ENCODE results near the gene LCE3C. TPM values are rescaled to one million over a fixed set of nuclear protein-coding genes. Genes with fewer than 3 reads are reported as not detected.

The LCE3C gene
- total RNA-seq, 4 donors from 2014 or later = not detected

- TF ChIP-seq CTCF (IDR thresholded peaks at IDR 0.05) = no peak
- TF ChIP-seq POLR2AphosphoS5 (IDR thresholded peaks at IDR 0.05) = no peak
- no peak for TF ChIP-seq POLR2A (IDR thresholded peaks at IDR 0.05)
- no peak for TF ChIP-seq EP300 (IDR thresholded peaks at IDR 0.05)
- ATAC-seq = no peak
- 17 to 80% methylated on average over 1 of the region's 1 CpG for WGBS, 2 donors (ENCODE audit: low coverage in 1 of 2)
These were observed 40.3 kb downstream of the LCE3C start for GRCh38 chr1:152640351-152640750.

GRCh38 chr1:152643945-152644344 is 43.9 kb downstream of the LCE3C start:
- peaks cover 0 to under 1% (median 0%) of the 10 kb centered on the region in 3 donors for H3K9me3 ChIP-seq
- no peak for ATAC-seq
- H3K4me3 ChIP-seq = no peak overlapping the region
- no peaks in the 10 kb centered on the region for H3K27me3 ChIP-seq
- no peaks in the 10 kb centered on the region for H3K36me3 ChIP-seq
- no peak overlapping the region for H3K27ac ChIP-seq
- WGBS, 2 donors (ENCODE audit: low coverage in 1 of 2) = 52 to 83% methylated on average over 1 to 3 of the region's 3 CpGs
- TF ChIP-seq POLR2A (IDR thresholded peaks at IDR 0.05) (no peak), POLR2AphosphoS5 (IDR thresholded peaks at IDR 0.05) (no peak), CTCF (IDR thresholded peaks at IDR 0.05) (no peak), EP300 (IDR thresholded peaks at IDR 0.05) (no peak)
- no peaks in the 10 kb centered on the region for H3K4me1 ChIP-seq

More at GRCh38 chr1:152640351-152640750, 40.3 kb downstream of the LCE3C start:
- Histone ChIP-seq H3K4me3 (no peak overlapping the region), H3K27ac (no peak overlapping the region), H3K4me1 (no peaks in the 10 kb centered on the region), H3K36me3 (no peaks in the 10 kb centered on the region), H3K9me3 (peaks cover 0 to 5% (median 0%) of the 10 kb centered on the region in 3 donors), H3K27me3 (no peaks in the 10 kb centered on the region)

GRCh38 chr1:152645146-152645545 is 45.1 kb downstream of the LCE3C start:
- Histone ChIP-seq H3K4me3 (no peak overlapping the region), H3K27ac (no peak overlapping the region), H3K4me1 (no peaks in the 10 kb centered on the region), H3K9me3 (no peaks in the 10 kb centered on the region), H3K27me3 (no peaks in the 10 kb centered on the region), H3K36me3 (no peaks in the 10 kb centered on the region)
- TF ChIP-seq EP300 (IDR thresholded peaks at IDR 0.05) (no peak), CTCF (IDR thresholded peaks at IDR 0.05) (no peak), POLR2AphosphoS5 (IDR thresholded peaks at IDR 0.05) (no peak), POLR2A (IDR thresholded peaks at IDR 0.05) (no peak)
- no peak for ATAC-seq
- WGBS, 2 donors (ENCODE audit: low coverage in 1 of 2) = 50 to 51% methylated on average over 2 of the region's 3 CpGs

- Histone ChIP-seq H3K27ac (no peak overlapping the region), H3K36me3 (no peaks in the 10 kb centered on the region), H3K9me3 (no peaks in the 10 kb centered on the region), H3K27me3 (no peaks in the 10 kb centered on the region), H3K4me1 (no peaks in the 10 kb centered on the region), H3K4me3 (no peak overlapping the region)
- no peak for ATAC-seq
- no peak for TF ChIP-seq CTCF (IDR thresholded peaks at IDR 0.05)
These were observed 46.6 kb downstream of the LCE3C start for GRCh38 chr1:152646656-152647055.

Small RNA genes within 50 kb of the gene (small RNA-seq; reads per million reads assigned to genes)
- gene LCE3A (0 reads per million in 4 donors), gene LCE3B (0 reads per million in 4 donors)

Other genes starting within 250 kb of the LCE3C start
- gene FLG2, start 240.2 kb upstream of the LCE3C start, total RNA-seq = not detected
- gene CRNN, start 186.0 kb upstream of the LCE3C start, total RNA-seq = 100 to 1,000 TPM in 1 of 4 donors, 1 to 10 TPM in 3; 2.2 to 103 (median 4.7) TPM
- not detected for gene LCE5A, start 89.4 kb upstream of the LCE3C start, total RNA-seq
- 1 to 10 TPM in 2 of 4 donors, not detected in 2; 1.4 to 3.3 TPM for gene CRCT1, start 85.8 kb upstream of the LCE3C start, total RNA-seq
- gene LCE3E, start 33.5 kb upstream of the LCE3C start, total RNA-seq = not detected
- gene LCE3D, start 19.7 kb upstream of the LCE3C start, total RNA-seq = 1 to 10 TPM in 1 of 4 donors, not detected in 3; 1.4 TPM
- gene LCE3B, start 13.6 kb downstream of the LCE3C start, total RNA-seq = not detected
- not detected for gene LCE3A, start 22.9 kb downstream of the LCE3C start, total RNA-seq
- not detected for gene LCE2D, start 63.1 kb downstream of the LCE3C start, total RNA-seq
- not detected for gene LCE2C, start 75.0 kb downstream of the LCE3C start, total RNA-seq
- not detected for gene LCE2B, start 85.9 kb downstream of the LCE3C start, total RNA-seq
- gene LCE2A, start 98.1 kb downstream of the LCE3C start, total RNA-seq = not detected
- gene LCE4A, start 107.9 kb downstream of the LCE3C start, total RNA-seq = not detected
- under 1 TPM in 1 of 4 donors, not detected in 3; 0.12 TPM for gene KPRP, start 157.8 kb downstream of the LCE3C start, total RNA-seq
- gene LCE1F, start 174.9 kb downstream of the LCE3C start, total RNA-seq = not detected
- gene LCE1E, start 186.0 kb downstream of the LCE3C start, total RNA-seq = under 1 TPM in 1 of 4 donors, not detected in 3; 0.39 TPM
- gene LCE1D, start 196.5 kb downstream of the LCE3C start, total RNA-seq = not detected
- gene LCE1C, start 206.4 kb downstream of the LCE3C start, total RNA-seq = not detected
- not detected for gene LCE1B, start 211.7 kb downstream of the LCE3C start, total RNA-seq
- gene LCE1A, start 227.2 kb downstream of the LCE3C start, total RNA-seq = not detected
- gene LCE6A, start 242.6 kb downstream of the LCE3C start, total RNA-seq = not detected